Frontal cortex (tissue), 4 donors: ENCODE data around the gene CXCL11. TPM values are rescaled to one million over a fixed set of nuclear protein-coding genes. Genes with fewer than 3 reads are reported as not detected.
"Not testable (repeated sequence)": the region's sequence is repeated elsewhere in the genome, so short reads cannot be mapped to it uniquely, and the experiment has no call there.

Source experiments
- DNase-seq, 2 donors: peaks; one replicate each; pipeline ENCODE4 v3.0.0; 2012; ENCODE audit warnings: low spot score in 2 of 2
- FAIRE-seq: peaks from 2 replicates; lab custom pipeline; 2012; peaks lifted over from hg19 to GRCh38; lab: Jason Lieb, UNC
- total RNA-seq: library from RNA; depleted of rRNA; stranded (reverse); fragments of >200 nt; gene quantifications from one replicate; pipeline ENCODE4 v1.2.3, GENCODE V29; 2014
- donor health status: control.
- donor health status: control.
- donor health status: control.

Gene CXCL11
- total RNA-seq, result not detected

DNA sequence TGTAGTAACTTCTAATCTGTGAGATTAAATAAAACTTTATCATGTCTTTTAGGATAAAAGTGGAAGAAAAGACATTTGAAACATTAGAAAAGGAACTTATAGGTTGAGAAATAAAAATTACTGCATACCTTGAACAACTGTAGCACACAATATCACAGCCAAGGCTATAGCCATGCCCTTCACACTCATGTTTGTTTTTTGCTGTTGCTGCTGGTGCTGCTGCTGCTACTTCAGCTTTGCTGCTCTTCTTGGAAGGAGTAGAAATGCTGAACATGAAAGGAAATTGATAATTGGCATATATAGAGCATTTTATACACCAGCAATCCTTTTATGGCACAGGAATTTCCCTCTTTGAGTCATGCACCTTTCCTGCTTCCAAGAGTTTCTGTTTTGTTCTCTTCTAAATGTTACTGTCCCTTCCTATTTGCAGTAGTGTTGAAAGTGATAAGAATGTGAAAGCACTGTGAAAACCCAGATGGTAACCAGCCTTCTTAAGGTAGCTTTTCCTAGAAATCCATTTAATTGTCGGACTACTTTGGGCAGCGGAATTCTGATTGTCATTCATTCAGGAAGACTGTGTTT is at the start of gene CXCL11:
Gene CXCL11, minus strand, starts transcription at position 272 of the 582 bp plus-strand sequence. Its CDS starts 83 bp downstream, at position 189.
- DNase-seq (no peak), FAIRE-seq (no peak)

GRCh38 chr4:76084542-76084941 is 48.7 kb upstream of the CXCL11 start:
- FAIRE-seq, result no peak

GRCh38 chr4:76083386-76083988 is 47.6 kb upstream of the CXCL11 start:
- no peak for FAIRE-seq
- DNase-seq, result no peak

More at GRCh38 chr4:76084542-76084941, 48.7 kb upstream of the CXCL11 start:
- no peak for DNase-seq

DNA sequence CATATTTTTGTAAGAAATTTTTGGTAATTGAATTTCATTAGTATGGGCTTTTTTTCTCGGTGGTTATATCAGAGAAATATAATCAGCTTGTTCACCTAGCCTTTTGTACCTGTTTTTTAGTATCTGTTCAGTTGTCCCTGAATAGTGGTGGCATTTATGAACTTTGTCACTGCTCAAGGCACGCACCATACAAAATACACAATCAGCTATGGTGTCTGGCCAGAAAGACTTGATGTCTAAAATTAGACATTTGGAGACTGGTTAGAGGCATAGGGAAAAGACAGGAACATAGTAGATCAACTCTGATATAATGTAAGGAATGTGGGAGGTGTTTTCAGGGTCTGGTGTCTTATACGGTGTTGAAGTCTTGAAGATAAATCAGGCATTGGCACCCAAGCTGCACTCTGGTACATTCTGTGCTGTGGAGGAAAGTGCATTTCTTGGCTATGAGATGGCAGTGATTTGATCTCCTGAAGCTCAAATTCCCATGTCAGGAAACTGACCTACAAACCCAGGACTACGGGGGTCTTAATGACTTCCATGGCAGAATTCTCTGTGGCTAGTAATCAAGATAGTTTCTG is 42.3 kb upstream of the CXCL11 start:
- no peak for DNase-seq

DNA sequence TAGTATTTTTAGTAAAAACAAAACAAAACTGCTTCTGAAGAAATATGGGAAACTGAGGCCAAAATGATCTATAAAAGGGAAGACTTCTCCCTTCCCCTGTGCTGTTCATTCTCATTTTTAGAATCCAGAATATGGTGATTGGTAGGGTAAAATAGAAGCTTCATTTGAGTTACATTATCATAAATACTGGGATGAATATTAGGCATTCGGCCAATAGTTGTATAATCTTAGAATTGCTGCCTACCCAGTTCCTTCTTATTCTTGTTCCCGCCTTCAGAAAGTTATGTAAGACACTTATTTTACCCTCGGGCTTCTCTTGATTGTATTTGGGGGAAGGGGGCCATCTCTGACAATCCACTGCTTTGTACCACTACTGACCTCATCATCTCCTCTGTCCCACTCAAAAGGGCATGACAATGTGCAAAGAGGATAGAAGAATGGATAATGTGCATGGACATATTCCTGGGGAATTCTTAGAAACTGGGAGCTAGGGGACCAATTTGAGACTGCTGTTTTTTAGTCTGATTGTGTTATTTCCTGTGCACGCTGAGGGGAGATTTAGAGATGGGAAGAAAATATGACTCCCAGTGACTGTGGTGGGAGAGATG is 39.2 kb upstream of the CXCL11 start:
- no peak for DNase-seq
- FAIRE-seq, result no peak

More for the DNA sequence above, 42.3 kb upstream of the CXCL11 start:
- FAIRE-seq, result no peak

DNA sequence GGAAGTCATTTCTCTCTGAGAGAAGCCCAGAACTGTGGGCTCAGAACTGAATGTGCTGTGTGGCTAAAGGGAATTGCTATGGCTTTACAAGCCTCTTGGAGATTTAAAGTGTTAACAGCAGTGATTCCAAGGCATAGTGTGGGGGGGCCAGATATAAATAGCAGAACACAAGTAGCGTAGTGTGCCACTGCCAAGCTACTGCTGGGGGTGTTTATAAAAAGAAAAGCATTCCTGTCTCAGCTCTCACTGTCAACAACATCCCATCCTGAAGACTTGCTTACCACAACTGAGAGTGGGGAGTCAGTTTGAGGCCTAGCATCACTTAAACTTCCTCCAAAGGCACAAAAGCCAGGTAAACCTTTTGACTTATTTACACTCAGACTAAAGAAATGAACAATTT is 38.6 kb upstream of the CXCL11 start, which contains the start of gene ART3:
Gene ART3, plus strand, starts transcription at position 242 of the 400 bp plus-strand sequence. CDS start 1,181 bp downstream, outside the sequence.
- DNase-seq (no peak), FAIRE-seq (no peak)

- no peak for DNase-seq
- FAIRE-seq, result no peak
These were observed 36.9 kb upstream of the CXCL11 start for GRCh38 chr4:76072760-76073159.

GRCh38 chr4:76067652-76068286 is 31.9 kb upstream of the CXCL11 start:
- peak; percentile 43 to 64 for DNase-seq
- peak; percentile 94 for FAIRE-seq

DNA sequence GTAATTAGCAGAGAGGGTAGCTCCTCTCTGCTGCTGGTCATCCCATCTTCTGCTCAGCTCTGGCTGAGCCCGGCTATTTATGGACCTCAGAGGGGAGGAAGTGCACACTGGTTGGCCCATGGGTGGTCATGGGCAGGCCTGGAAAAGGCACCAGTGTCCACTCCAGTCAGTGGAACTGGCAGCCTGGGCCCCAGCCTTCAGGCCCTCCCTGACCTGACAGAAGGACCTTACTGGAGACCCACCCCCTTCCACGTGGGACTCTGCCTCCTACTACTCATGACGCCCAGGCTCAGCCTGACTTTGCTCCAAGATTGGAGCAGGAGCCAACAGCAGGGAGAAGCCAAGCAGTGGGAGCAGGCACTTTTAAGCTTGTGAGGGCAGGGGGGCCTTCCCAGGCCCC is 30.7 kb upstream of the CXCL11 start:
- DNase-seq (no peak), FAIRE-seq (no peak)

DNA sequence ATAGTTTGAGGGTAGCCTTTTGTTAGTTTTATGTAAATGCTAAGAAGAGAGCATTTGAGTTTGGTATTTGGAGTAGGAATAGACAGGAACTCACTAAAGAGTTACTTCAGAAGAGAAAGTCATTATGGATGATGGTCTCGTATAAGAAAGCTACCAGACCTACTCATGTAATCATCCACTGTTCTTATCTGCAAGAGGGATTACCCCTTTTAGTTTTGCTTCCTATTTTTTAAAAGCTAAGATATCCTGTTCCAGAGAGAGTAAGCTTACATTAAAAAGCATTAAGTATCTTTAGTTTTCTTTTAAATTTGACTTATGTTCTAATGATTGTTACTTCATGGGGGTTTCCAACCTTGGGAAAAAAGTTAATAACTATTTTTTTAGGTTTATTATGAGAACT is 26.1 kb upstream of the CXCL11 start:
- DNase-seq, result no peak
- FAIRE-seq, result no peak

DNA sequence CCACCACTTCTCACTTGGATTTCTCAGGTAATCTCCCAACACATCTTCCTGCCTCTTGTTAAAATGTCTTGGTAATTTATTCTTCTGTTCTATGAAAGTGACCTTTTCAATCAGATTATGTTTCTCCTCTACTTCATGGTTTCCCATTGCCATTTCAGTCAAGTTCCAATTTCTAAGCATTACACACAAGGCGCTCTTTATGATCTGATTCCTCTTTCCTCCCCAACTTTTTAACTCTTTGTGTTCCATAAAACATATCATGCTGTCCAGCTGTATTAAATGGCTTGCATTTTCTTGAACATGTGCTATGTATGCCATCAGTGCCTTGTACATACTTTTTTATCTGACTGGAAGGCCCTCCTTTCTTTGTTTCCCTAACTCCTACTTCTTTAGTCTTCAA is 25.6 kb upstream of the CXCL11 start:
- no peak for FAIRE-seq
- no peak for DNase-seq

DNA sequence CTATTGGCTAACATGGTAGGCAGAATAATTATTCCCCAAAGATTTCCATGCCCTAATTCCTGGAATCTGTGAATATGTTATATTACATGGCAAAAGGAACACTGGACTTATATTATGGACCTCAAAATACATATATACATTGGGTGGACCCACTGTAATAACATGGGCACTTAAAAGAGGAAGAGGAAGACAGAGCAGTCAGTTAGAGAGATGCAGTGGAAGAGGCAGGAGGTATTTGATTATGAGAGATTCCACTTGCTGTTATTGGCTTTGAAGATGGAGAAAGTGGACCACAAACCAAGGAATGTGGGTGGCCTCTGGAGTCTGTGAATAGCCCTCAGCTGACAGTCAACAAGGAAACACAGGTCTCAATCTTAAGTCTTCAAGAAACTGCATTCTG is 24.6 kb upstream of the CXCL11 start:
- no peak for FAIRE-seq
- DNase-seq, result no peak

- no peak for FAIRE-seq
These were observed 23.9 kb upstream of the CXCL11 start for GRCh38 chr4:76059750-76060149.

DNA sequence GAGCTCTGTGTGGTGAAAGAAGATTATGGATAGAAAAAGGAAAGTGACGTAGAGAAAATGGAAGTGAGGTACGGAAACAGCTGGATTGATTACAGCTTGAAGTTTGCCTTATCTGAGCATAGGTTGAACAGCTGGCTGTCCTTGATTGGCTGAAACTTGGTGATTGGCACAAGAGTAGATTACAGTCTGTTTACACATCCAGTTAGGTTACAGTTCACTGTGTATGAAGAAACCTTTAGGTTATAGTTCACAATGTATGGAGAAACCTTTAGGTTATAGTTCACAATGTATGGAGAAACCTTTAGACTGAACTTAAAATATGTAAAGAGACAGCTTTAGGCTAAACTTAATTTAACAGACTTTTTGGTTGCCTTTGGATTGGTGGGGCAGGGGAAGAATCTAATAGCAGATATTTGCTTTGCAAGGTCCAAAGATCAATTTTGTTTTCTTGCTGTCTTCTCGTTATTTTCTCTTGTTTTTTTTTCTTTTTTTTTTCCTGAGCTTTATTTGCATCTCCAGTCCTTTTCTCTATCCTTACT is 23.1 kb upstream of the CXCL11 start:
- DNase-seq (no peak), FAIRE-seq (no peak)

More at GRCh38 chr4:76059750-76060149, 23.9 kb upstream of the CXCL11 start:
- DNase-seq, result no peak

DNA sequence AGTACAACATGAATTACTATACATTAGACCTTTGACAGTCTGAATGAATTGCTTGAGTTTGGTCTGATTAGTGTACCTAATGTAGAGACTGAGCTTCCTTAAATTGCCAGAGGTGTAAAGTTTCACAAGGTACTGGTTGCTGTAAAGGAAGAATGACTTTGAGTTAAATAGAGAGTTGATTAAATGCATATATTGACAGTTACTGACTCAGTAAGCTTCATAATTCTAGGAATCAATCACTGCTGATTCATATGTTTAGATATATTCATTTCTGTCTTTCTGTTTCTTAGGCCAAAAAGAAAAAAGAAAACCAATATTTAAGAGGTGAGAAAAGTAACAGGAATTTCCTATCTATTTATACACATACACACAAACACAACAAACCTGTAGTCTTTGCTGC is 22.4 kb upstream of the CXCL11 start:
- FAIRE-seq, result no peak
- DNase-seq, result no peak

- DNase-seq, result no peak
- FAIRE-seq, result no peak
These were observed 19.6 kb upstream of the CXCL11 start for GRCh38 chr4:76055421-76055820.

DNA sequence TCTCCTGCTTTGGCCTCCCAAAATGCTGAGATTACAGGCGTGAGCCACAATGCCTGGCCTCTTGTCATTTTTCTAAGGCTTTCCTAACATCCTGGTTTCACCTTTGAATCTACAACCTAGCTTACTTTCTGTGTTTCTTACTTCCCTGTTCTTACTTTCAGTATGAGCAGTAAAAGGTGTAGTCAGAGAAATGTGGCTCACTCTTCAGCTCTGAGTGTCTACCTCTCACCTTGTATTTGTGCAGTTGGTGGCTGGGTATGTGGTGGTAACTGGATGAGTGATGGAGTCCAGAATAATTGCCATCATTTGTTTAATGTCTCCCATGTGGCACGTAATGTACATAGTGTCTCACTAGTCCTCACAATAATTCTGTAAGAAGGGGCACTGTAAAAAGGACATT is 19.1 kb upstream of the CXCL11 start:
- FAIRE-seq (no peak), DNase-seq (no peak)

DNA sequence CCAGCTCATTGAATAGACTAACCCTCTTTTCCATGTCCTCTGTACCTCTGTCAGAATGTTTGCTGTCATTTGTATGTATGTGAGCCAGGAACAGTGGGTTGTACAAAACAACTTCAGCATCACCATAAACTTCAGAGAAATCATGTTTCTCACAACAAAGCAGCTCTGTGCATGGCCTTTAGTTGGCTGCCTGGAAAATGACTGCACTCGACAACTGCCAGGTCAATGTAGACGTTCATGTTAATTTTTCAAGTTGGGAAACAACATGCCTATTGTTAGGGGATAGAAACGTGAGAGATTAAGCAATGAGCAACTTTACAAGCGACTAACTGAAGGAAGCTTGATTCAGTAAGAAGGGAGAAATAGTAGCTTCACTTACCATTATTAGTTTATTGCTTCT is 17.9 kb upstream of the CXCL11 start:
- no peak for DNase-seq
- no peak for FAIRE-seq

DNA sequence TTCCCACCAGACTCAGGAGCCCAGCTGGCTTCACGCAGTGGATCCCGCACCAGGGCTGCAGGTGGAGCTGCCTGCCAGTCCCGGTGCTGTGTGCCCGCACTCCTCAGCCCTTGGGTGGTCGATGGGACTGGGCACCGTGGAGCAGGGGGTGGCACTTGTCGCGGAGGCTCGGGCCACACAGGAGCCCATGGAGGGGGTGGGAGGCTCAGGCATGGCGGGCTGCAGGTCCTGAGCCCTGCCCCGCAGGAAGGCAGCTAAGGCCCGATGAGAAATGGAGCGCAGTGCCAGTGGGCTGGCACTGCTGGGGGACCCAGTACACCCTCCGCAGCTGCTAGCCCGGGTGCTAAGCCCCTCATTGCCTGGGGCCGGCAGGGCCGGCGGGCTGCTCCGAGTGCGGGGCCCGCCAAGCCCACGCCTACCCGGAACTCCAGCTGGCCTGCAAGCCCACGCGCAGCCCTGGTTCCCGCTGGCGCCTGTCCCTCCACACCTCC is 14.7 kb upstream of the CXCL11 start:
- FAIRE-seq, result not testable (repeated sequence)

DNA sequence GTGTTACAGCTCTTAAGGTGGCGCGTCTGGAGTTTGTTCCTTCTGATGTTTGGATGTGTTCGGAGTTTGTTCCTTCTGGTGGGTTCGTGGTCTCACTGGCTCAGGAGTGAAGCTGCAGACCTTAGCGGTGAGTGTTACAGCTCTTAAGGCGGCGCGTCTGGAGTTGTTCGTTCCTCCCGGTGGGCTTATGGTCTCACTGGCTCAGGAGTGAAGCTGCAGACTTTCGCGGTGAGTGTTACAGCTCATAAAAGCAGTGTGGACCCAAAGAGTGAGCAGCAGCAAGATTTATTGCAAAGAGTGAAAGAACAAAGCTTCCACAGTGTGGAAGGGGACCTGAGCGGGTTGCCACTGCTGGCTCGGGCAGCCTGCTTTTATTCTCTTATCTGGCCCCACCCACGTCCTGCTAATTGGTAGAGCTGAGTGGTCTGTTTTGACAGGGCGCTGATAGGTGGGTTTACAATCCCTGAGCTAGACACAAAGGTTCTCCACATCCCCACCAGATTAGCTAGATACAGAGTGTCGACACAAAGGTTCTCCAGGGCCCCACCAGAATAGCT is 14.1 kb upstream of the CXCL11 start:
- DNase-seq, FAIRE-seq: not testable (repeated sequence)

More for the DNA sequence above, 14.7 kb upstream of the CXCL11 start:
- not testable (repeated sequence) for DNase-seq
